HG03439 (cell line): ENCODE results near the gene RBAK.
"Not testable (repeated sequence)": the region's sequence is repeated elsewhere in the genome, so short reads cannot be mapped to it uniquely, and the experiment has no call there.

Experiments used
- ATAC-seq: cut with Tn5 transposase; IDR thresholded peaks from one replicate; pipeline ENCODE4 v1.9.1; 2021; ENCODE audit warnings: mild to moderate bottlenecking, moderate library complexity; ENCODE audit not compliant: unreplicated experiment

Gene RBAK

DNA sequence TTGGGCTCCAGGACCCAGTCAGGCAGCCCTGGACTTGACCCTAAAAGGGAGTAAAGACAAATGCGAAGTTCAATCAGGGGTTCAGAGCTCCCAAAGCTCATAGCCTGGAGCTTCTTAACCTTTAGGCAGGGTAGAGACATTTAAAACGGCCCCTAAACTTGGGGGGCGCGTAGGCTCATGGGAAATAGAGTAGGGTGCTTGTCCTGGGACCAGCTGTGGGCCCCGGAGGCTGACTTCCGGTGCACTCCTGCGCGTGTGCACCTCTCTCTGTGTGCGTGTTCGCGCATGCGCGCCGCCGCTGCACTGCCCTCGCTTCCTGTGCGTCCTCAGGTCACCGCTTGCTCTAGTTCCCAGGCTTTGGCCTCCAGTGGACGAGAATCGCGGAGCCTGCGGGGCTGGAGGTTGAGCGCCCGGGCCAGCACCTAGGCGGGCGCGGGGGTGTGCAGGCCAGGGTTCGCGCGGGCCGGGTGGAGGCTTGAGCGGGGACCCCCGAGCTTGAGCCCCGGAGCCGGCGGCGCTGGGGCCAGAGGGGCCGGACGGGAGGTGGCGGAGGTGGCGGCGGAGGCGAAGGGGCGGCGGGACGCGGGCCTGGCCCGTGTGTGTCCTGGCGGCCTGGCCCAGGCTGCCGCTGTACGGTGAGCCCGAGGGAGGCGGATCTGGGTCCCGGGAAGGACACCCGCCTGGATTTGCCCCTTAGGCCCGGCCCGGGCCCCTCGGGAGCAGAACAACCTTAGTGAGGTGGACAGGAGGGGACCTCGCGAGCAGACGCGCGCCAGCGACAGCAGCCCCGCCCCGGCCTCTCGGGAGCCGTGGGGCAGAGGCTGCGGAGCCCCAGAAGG, at the start of gene RBAK:
Gene RBAK (plus strand): TSS at position 303 of the 839 bp plus-strand sequence. CDS start 2,217 bp downstream, outside the sequence.
- peak; percentile 100 for ATAC-seq

- ATAC-seq, result no peak
Observed at GRCh38 chr7:4996696-4997222, 48.9 kb upstream of the RBAK start.

DNA sequence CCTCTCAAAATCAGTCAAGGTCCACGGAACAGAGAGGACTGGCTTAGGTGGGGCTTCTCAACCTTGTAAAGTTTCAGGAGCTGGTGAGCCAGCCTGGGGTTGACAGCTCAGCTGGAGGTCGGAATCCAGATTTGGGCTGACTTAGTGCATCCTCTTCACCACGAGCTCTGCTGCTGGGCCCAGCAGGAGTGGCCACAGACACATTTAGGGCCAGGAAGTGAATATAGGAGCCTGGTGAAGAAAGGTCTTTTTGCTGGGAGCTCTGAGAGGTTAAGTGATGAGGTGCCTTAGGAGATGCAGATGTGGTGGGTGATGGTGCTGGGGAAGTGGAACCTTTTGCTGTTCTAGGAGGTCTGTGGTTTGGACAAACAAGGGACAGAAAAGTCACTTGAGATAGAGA, 47.4 kb upstream of the RBAK start:
- ATAC-seq, result no peak

DNA sequence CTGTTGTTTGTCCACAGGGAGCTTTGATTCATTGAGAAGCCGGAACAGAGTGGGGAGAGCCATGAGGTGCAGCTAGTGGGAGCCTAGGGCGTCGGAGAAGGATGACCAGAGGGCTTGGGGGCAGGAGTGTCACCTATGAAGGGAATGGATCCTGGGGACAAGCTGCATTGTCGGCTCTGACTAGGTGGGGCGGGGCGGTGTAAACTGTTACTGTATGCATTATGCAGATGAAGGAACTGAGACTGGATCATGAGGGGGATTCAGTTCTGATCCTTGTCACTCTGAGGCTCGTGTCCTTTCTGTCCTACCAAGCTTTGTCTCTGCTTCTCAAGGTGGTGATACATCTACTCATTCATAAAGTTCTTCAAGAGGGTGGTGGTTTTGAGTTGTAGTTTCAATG, 46.8 kb upstream of the RBAK start:
- no peak for ATAC-seq

- ATAC-seq, result no peak
Observed at GRCh38 chr7:4999369-4999950, 46.2 kb upstream of the RBAK start.

- ATAC-seq, result no peak
Observed at GRCh38 chr7:5001003-5001402, 44.7 kb upstream of the RBAK start.

DNA sequence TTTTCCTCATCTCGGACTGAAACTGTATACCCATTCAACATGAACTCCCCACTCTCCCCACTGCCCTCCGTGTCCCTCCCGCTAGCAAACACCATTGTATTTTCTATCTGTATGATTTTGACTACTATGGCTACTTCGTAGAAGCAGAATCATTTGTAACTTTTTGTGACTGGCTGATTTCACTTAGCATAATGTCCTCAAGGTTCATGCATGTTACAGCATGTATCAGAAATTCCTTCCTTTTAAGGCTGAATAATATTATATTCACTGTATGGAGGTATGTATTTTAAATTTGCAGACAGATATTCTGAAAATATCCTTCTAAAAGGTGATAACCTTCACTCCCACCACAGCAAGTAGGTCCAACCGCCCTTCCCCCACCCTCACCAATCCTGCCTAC, 43.7 kb upstream of the RBAK start:
- ATAC-seq, result no peak

GRCh38 chr7:5005066-5005465, 40.6 kb upstream of the RBAK start:
- no peak for ATAC-seq

DNA sequence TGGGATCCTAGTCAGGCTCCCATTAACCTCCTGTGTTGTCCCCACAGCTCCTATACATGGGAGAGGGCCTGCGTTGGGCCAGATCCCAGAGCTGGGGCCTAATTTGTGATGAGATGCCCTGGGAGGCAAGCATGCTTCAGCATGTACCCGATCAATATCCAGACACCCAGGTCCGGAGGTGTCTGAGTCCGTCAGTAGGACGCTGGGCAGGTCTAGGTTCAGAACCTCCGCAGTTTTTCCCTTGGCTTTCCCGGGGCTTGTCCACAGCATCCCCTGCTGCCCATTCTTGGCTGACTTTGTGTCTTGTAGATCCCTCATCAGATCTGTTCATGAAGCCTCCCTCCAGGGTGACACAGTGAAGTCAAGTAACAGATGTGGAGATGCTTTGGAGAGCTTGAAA, 32.7 kb upstream of the RBAK start:
- no peak for ATAC-seq

GRCh38 chr7:5015936-5016335, 29.7 kb upstream of the RBAK start:
- not testable (repeated sequence) for ATAC-seq

DNA sequence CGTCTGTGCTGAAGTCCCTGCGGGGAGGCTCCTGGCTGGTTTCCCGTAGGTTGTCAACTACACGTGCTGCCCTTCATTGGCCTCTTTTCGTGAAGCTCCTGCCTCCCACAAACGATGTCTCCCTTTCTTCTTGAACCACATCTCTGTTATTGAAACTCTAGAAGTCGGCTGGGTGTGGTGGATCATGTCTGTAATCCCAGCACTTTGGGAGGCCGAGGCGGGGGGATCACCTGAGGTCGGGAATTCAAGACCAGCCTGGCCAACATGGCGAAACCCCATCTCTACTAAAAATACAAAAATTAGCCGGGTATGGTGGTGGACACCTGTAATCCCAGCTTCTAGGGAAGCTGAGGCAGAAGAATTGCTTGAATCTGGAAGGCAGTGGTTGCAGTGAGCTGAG, 28.0 kb upstream of the RBAK start:
- ATAC-seq, result not testable (repeated sequence)

- no peak for ATAC-seq
Observed at GRCh38 chr7:5020098-5020497, 25.6 kb upstream of the RBAK start.

- ATAC-seq, result not testable (repeated sequence)
Observed at GRCh38 chr7:5020976-5021550, 24.6 kb upstream of the RBAK start.

- ATAC-seq, result not testable (repeated sequence)
Observed at GRCh38 chr7:5023626-5024025, 22.0 kb upstream of the RBAK start.

DNA sequence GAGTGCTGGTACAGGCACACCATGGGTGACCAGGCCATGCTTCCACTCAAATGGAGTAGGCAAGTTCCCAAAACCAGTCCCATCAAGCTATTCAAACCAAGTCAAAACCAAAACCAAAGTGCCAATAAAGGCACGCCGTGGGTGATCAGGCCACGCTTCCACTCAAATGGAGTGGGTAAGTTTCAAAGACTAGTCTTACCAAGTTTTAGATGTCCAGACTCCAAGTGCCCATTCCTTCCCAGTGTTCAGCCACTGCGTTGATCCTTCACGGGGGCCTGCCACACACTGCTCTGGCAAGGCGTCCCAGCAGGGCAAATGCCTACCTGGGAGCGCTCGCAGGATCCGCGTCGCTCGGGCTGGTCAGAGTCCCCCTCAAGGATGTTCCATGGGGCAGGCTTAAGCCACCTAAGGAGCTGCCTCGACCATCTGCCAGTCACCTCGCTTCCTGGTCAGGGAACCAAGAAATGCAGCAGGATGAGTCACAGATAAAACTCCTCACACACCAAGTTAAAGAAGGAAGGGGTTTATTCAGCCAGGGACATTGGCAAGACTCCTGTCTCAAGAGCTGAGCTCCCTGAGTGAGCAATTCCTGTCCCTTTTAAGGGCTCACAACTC, 17.8 kb upstream of the RBAK start:
- not testable (repeated sequence) for ATAC-seq

- not testable (repeated sequence) for ATAC-seq
Observed at GRCh38 chr7:5033186-5033585, 12.5 kb upstream of the RBAK start.

DNA sequence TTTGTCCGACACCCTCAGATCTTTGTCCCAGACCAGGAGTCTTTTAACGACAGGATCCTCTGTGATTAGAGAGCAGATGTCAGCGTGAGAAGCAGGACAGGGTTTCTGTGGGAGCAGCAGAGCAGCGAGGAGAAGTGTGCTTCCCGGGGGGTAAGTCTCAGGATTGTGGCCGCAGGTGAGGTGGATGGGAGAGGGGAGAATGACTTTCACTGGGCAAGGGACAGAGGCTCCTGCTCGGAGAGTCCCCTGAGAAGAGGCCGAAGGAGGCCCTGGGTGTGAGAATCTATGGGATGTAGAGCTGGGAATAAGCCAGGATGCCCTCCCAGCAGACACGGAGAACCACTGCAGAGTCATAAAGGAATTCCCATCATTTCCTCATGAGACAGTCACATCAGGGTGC, 10.4 kb upstream of the RBAK start:
- ATAC-seq, result no peak

- ATAC-seq, result no peak
Observed at GRCh38 chr7:5036446-5036845, 9.2 kb upstream of the RBAK start.

- no peak for ATAC-seq
Observed at GRCh38 chr7:5041047-5041446, 4.6 kb upstream of the RBAK start.

- ATAC-seq, result no peak
Observed at GRCh38 chr7:5043661-5044060, 2.0 kb upstream of the RBAK start.

GRCh38 chr7:5046397-5046732, 705 bp downstream of the RBAK start:
- ATAC-seq, result not testable (repeated sequence)

- ATAC-seq, result not testable (repeated sequence)
Observed at GRCh38 chr7:5047127-5047526, 1.5 kb downstream of the RBAK start.
